WTC11 (cell line): Measurements from ENCODE around the gene CLIC1.

Source experiments
- ELF4 ChIP-seq: sonication (generic); formaldehyde crosslinking; IDR thresholded peaks from 2 replicates; pipeline ENCODE4 v1.8.1; 2022; ENCODE audit warnings: low read depth, mild to moderate bottlenecking, moderate library complexity, missing genetic modification reagents
- JUN ChIP-seq: sonication (generic); formaldehyde crosslinking; IDR thresholded peaks from 2 replicates; pipeline ENCODE4 v1.8.0; 2023; ENCODE audit warnings: mild to moderate bottlenecking, missing genetic modification reagents
- NFATC4 ChIP-seq: fragments of 250-450 bp; sonication (Bioruptor Pico); IDR thresholded peaks from 2 replicates; pipeline ENCODE4 v1.9.0; 2021; ENCODE audit warnings: mild to moderate bottlenecking
- NFYB ChIP-seq: sonication (generic); formaldehyde crosslinking; conservative IDR thresholded peaks from 2 replicates; pipeline ENCODE4 v1.8.0; 2022; ENCODE audit warnings: low read depth, missing genetic modification reagents
- ZNF138 ChIP-seq: sonication (generic); formaldehyde crosslinking; conservative IDR thresholded peaks from 2 replicates; pipeline ENCODE4 v1.8.1; 2022; ENCODE audit warnings: mild to moderate bottlenecking, moderate library complexity, missing genetic modification reagents
- TF ChIP-seq, protein P1 (sequence below): fragments of 200-600 bp; IDR thresholded peaks from 2 replicates; pipeline ENCODE4 v1.8.0; 2022; ENCODE audit warnings: antibody characterized with exemption
- TF ChIP-seq, protein P2 (sequence below): sonication (generic); formaldehyde crosslinking; IDR thresholded peaks from 2 replicates; pipeline ENCODE4 v1.8.0; 2022; ENCODE audit warnings: mild to moderate bottlenecking, missing genetic modification reagents
- TF ChIP-seq, protein P3 (sequence below): sonication (generic); formaldehyde crosslinking; IDR thresholded peaks from 2 replicates; pipeline ENCODE4 v1.8.1; 2022; ENCODE audit warnings: mild to moderate bottlenecking, missing genetic modification reagents, moderate library complexity, borderline replicate concordance
- TF ChIP-seq, protein P4 (sequence below): sonication (generic); formaldehyde crosslinking; IDR thresholded peaks from 2 replicates; pipeline ENCODE4 v1.8.1; 2022; ENCODE audit warnings: low read depth, mild to moderate bottlenecking, moderate library complexity, missing genetic modification reagents, borderline replicate concordance
- TF ChIP-seq, protein P5 (sequence below): fragments of 250-450 bp; sonication (Bioruptor Pico); IDR thresholded peaks from 2 replicates; pipeline ENCODE4 v2.1.2; 2022; ENCODE audit warnings: mild to moderate bottlenecking, moderate library complexity
- TF ChIP-seq, protein P6 (sequence below): sonication (generic); formaldehyde crosslinking; IDR thresholded peaks from 2 replicates; pipeline ENCODE4 v1.8.0; 2022; ENCODE audit warnings: mild to moderate bottlenecking, missing genetic modification reagents
- TF ChIP-seq, protein P7 (sequence below): fragments of 250-450 bp; sonication (Bioruptor Pico); IDR thresholded peaks from 2 replicates; pipeline ENCODE4 v1.8.0; 2021; ENCODE audit warnings: mild to moderate bottlenecking
- TF ChIP-seq, protein P8 (sequence below): sonication (generic); formaldehyde crosslinking; conservative IDR thresholded peaks from 2 replicates; pipeline ENCODE4 v1.8.1; 2023; ENCODE audit warnings: mild to moderate bottlenecking, low read depth, missing genetic modification reagents, moderate library complexity
- TF ChIP-seq, protein P9 (sequence below): sonication (generic); formaldehyde crosslinking; IDR thresholded peaks from 2 replicates; pipeline ENCODE4 v1.8.0; 2022; ENCODE audit warnings: mild to moderate bottlenecking, missing genetic modification reagents

DNA sequence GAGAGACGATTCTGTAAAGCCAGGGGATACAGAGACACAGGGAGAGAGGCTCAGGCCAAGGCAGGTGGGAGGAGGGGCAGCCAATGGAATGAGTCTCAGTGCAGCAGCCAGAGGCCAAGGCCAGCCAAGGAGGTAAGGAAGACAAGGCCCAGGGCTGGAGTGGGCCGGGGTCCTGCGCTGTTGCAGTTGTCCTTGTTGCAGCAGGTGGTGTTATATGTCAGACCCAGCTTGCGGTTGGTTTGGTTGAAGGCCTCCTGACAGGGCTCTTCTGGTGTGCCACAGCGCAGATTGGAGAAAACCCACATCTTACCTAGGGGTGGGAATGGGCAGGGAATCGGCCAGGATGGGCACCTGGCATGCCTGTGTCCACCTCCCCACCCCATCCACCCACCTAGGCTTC is 17.3 kb downstream of the CLIC1 start:
- TF ChIP-seq, protein P1, sequence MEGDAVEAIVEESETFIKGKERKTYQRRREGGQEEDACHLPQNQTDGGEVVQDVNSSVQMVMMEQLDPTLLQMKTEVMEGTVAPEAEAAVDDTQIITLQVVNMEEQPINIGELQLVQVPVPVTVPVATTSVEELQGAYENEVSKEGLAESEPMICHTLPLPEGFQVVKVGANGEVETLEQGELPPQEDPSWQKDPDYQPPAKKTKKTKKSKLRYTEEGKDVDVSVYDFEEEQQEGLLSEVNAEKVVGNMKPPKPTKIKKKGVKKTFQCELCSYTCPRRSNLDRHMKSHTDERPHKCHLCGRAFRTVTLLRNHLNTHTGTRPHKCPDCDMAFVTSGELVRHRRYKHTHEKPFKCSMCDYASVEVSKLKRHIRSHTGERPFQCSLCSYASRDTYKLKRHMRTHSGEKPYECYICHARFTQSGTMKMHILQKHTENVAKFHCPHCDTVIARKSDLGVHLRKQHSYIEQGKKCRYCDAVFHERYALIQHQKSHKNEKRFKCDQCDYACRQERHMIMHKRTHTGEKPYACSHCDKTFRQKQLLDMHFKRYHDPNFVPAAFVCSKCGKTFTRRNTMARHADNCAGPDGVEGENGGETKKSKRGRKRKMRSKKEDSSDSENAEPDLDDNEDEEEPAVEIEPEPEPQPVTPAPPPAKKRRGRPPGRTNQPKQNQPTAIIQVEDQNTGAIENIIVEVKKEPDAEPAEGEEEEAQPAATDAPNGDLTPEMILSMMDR, result no peak
- TF ChIP-seq, protein P2, sequence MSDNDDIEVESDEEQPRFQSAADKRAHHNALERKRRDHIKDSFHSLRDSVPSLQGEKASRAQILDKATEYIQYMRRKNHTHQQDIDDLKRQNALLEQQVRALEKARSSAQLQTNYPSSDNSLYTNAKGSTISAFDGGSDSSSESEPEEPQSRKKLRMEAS, result no peak
- TF ChIP-seq NFATC4 (CRISPR knock-in tag), result no peak
- TF ChIP-seq, protein P3, sequence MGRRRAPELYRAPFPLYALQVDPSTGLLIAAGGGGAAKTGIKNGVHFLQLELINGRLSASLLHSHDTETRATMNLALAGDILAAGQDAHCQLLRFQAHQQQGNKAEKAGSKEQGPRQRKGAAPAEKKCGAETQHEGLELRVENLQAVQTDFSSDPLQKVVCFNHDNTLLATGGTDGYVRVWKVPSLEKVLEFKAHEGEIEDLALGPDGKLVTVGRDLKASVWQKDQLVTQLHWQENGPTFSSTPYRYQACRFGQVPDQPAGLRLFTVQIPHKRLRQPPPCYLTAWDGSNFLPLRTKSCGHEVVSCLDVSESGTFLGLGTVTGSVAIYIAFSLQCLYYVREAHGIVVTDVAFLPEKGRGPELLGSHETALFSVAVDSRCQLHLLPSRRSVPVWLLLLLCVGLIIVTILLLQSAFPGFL, result no peak
- TF ChIP-seq, protein P4, sequence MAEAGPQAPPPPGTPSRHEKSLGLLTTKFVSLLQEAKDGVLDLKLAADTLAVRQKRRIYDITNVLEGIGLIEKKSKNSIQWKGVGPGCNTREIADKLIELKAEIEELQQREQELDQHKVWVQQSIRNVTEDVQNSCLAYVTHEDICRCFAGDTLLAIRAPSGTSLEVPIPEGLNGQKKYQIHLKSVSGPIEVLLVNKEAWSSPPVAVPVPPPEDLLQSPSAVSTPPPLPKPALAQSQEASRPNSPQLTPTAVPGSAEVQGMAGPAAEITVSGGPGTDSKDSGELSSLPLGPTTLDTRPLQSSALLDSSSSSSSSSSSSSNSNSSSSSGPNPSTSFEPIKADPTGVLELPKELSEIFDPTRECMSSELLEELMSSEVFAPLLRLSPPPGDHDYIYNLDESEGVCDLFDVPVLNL (CRISPR knock-in tag), result no peak
- no peak for TF ChIP-seq ZNF138
- TF ChIP-seq, protein P5, sequence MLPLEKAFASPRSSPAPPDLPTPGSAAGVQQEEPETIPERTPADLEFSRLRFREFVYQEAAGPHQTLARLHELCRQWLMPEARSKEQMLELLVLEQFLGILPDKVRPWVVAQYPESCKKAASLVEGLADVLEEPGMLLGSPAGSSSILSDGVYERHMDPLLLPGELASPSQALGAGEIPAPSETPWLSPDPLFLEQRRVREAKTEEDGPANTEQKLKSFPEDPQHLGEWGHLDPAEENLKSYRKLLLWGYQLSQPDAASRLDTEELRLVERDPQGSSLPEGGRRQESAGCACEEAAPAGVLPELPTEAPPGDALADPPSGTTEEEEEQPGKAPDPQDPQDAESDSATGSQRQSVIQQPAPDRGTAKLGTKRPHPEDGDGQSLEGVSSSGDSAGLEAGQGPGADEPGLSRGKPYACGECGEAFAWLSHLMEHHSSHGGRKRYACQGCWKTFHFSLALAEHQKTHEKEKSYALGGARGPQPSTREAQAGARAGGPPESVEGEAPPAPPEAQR, result no peak
- TF ChIP-seq, protein P6, sequence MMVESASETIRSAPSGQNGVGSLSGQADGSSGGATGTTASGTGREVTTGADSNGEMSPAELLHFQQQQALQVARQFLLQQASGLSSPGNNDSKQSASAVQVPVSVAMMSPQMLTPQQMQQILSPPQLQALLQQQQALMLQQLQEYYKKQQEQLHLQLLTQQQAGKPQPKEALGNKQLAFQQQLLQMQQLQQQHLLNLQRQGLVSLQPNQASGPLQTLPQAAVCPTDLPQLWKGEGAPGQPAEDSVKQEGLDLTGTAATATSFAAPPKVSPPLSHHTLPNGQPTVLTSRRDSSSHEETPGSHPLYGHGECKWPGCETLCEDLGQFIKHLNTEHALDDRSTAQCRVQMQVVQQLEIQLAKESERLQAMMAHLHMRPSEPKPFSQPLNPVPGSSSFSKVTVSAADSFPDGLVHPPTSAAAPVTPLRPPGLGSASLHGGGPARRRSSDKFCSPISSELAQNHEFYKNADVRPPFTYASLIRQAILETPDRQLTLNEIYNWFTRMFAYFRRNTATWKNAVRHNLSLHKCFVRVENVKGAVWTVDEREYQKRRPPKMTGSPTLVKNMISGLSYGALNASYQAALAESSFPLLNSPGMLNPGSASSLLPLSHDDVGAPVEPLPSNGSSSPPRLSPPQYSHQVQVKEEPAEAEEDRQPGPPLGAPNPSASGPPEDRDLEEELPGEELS, result no peak
- TF ChIP-seq JUN, result no peak
- TF ChIP-seq, protein P7, sequence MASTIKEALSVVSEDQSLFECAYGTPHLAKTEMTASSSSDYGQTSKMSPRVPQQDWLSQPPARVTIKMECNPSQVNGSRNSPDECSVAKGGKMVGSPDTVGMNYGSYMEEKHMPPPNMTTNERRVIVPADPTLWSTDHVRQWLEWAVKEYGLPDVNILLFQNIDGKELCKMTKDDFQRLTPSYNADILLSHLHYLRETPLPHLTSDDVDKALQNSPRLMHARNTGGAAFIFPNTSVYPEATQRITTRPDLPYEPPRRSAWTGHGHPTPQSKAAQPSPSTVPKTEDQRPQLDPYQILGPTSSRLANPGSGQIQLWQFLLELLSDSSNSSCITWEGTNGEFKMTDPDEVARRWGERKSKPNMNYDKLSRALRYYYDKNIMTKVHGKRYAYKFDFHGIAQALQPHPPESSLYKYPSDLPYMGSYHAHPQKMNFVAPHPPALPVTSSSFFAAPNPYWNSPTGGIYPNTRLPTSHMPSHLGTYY (CRISPR knock-in tag), result no peak
- TF ChIP-seq, protein P8, sequence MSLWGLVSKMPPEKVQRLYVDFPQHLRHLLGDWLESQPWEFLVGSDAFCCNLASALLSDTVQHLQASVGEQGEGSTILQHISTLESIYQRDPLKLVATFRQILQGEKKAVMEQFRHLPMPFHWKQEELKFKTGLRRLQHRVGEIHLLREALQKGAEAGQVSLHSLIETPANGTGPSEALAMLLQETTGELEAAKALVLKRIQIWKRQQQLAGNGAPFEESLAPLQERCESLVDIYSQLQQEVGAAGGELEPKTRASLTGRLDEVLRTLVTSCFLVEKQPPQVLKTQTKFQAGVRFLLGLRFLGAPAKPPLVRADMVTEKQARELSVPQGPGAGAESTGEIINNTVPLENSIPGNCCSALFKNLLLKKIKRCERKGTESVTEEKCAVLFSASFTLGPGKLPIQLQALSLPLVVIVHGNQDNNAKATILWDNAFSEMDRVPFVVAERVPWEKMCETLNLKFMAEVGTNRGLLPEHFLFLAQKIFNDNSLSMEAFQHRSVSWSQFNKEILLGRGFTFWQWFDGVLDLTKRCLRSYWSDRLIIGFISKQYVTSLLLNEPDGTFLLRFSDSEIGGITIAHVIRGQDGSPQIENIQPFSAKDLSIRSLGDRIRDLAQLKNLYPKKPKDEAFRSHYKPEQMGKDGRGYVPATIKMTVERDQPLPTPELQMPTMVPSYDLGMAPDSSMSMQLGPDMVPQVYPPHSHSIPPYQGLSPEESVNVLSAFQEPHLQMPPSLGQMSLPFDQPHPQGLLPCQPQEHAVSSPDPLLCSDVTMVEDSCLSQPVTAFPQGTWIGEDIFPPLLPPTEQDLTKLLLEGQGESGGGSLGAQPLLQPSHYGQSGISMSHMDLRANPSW (CRISPR knock-in tag), result no peak
- TF ChIP-seq, protein P9, sequence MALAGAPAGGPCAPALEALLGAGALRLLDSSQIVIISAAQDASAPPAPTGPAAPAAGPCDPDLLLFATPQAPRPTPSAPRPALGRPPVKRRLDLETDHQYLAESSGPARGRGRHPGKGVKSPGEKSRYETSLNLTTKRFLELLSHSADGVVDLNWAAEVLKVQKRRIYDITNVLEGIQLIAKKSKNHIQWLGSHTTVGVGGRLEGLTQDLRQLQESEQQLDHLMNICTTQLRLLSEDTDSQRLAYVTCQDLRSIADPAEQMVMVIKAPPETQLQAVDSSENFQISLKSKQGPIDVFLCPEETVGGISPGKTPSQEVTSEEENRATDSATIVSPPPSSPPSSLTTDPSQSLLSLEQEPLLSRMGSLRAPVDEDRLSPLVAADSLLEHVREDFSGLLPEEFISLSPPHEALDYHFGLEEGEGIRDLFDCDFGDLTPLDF (CRISPR knock-in tag), result no peak
- TF ChIP-seq ELF4 (CRISPR knock-in tag), result no peak
- no peak for TF ChIP-seq NFYB
